Liver (tissue), 3 donors: ENCODE measurements around the gene KRT80.

Experiments
- CTCF ChIP-seq: fragments of 150-350 bp; IDR thresholded peaks from 2 replicates; pipeline ENCODE4 v1.5.1; 2017; ENCODE audit warnings: improper control_type of control experiment, low read depth, low read length; ENCODE audit not compliant: missing input control
- EGR1 ChIP-seq, 2 donors: IDR thresholded peaks; 2 replicates each; pipeline ENCODE4 v1.6.1; 2016 to 2018; ENCODE audit warnings: antibody characterized with exemption in 2 of 2, low read depth in 2 of 2
- FOXA1 ChIP-seq: IDR thresholded peaks from 2 replicates; pipeline ENCODE4 v1.6.1; 2016; ENCODE audit warnings: antibody characterized with exemption
- FOXA2 ChIP-seq: IDR thresholded peaks from 2 replicates; pipeline ENCODE4 v1.6.1; 2016; ENCODE audit warnings: antibody characterized with exemption
- GABPA ChIP-seq, 2 donors: IDR thresholded peaks in 1 of 2; conservative IDR thresholded peaks in 1 of 2; 2 replicates each; pipeline ENCODE4 v1.6.1; 2016; ENCODE audit warnings: antibody characterized with exemption in 2 of 2, mild to moderate bottlenecking in 1 of 2, moderate library complexity in 1 of 2
- RAD21 ChIP-seq, 2 donors: IDR thresholded peaks; 2 replicates each; pipeline ENCODE4 v1.6.1; 2016; ENCODE audit warnings: antibody characterized with exemption in 2 of 2, mild to moderate bottlenecking in 2 of 2
- RXRA ChIP-seq, 2 donors: IDR thresholded peaks; 2 replicates each; pipeline ENCODE4 v1.6.1; 2017 to 2018; ENCODE audit warnings: antibody characterized with exemption in 2 of 2, mild to moderate bottlenecking in 1 of 2
- SP1 ChIP-seq: IDR thresholded peaks from 2 replicates; pipeline ENCODE4 v1.6.1; 2018; ENCODE audit warnings: antibody characterized with exemption, mild to moderate bottlenecking
- YY1 ChIP-seq: IDR thresholded peaks from 2 replicates; pipeline ENCODE4 v1.6.1; 2016; ENCODE audit warnings: antibody characterized with exemption, mild to moderate bottlenecking
- ZBTB33 ChIP-seq: IDR thresholded peaks from 2 replicates; pipeline ENCODE4 v1.6.1; 2016; ENCODE audit warnings: antibody characterized with exemption
- donor health status: healthy.
- donor health status: healthy.

- TF ChIP-seq CTCF, result no peak
- TF ChIP-seq EGR1 (IDR thresholded peaks at IDR 0.05; ENCODE audit: low read depth in 2 of 2), result no peak
- TF ChIP-seq FOXA2, result no peak
- TF ChIP-seq SP1, result no peak
- TF ChIP-seq FOXA1, result no peak
- TF ChIP-seq RAD21 (IDR thresholded peaks at IDR 0.05), result no peak
- TF ChIP-seq GABPA (IDR thresholded peaks at IDR 0.05 in 1 of 2, conservative IDR thresholded peaks at IDR 0.05 in 1 of 2), result no peak
- TF ChIP-seq YY1, result no peak
- TF ChIP-seq ZBTB33, result no peak
- no peak for TF ChIP-seq RXRA (IDR thresholded peaks at IDR 0.05)
These were observed 32.3 kb upstream of the KRT80 start for GRCh38 chr12:52224151-52224550.
